Measurements from ENCODE around the gene NEUROD2.

The NEUROD2 gene

DNA sequence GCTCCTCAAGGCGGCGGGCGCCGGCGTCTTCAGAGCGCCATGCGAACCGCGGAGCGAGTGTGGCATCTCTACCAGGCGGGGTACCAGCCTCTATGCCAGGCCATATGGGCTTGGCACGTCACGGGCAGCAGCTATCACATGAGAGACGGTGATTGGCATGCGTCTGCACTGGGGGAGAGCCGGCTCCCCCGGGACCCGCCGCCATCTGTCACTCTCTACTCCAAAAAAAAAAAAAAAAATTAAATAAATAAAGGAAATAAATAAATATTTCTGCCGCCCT lies at the start of gene NEUROD2:
NEUROD2 (minus strand) TSS at position 70 of the 280 bp plus-strand sequence. CDS start 1,321 bp downstream, outside the sequence.
- H3K36me3 ChIP-seq (ENCODE audit: insufficient read depth, low read depth, low read length), result no peaks in the 10 kb centered on the region
- H3K9me3 ChIP-seq (ENCODE audit: insufficient read depth, low read depth, low read length), result no peaks in the 10 kb centered on the region
- H3K4me1 ChIP-seq (ENCODE audit: insufficient read depth, low read length), result peaks cover 10% of the 10 kb centered on the region; the same call in 1 of the 2 replicates
- peaks cover 100% of the 10 kb centered on the region for H3K27me3 ChIP-seq (ENCODE audit: insufficient read depth, low read length)
- H3K27ac ChIP-seq (ENCODE audit: low read length), result no peak within 1 kb of the TSS
- peak within 1 kb of the TSS; percentile 60; the same call in 1 of the 2 replicates for H3K4me3 ChIP-seq (ENCODE audit: low read length)
- H3K9ac ChIP-seq (ENCODE audit: low read depth, low read length), result no peak within 1 kb of the TSS

DNA sequence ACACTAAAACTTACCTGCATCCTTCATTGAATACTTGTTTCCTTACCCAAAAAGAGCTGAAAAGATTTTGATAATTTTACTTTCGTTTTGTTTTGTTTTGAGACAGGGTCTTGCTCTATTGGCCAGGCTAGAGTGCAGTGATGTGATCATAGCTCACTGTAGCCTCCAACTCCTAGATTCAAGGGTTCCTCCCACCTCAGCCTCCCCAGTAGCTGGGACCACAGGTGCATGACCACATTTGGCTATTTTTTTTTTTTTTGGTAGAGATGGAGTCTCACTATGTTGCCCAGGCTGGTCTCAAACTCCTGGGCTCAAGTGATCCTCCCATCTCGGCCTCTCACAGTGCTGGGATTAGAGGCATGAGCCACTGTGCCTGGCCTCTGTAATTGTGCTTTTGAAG lies 47.4 kb upstream of the NEUROD2 start:
- Histone ChIP-seq H3K27me3 (ENCODE audit: insufficient read depth, low read length) (no peaks in the 10 kb centered on the region), H3K4me3 (ENCODE audit: low read length) (no peak overlapping the region), H3K4me1 (ENCODE audit: insufficient read depth, low read length) (peaks cover 9% of the 10 kb centered on the region; the same call in 1 of the 2 replicates), H3K36me3 (ENCODE audit: insufficient read depth, low read depth, low read length) (peaks cover 23% of the 10 kb centered on the region; the same call in 1 of the 2 replicates), H3K27ac (ENCODE audit: low read length) (no peak overlapping the region), H3K9ac (ENCODE audit: low read depth, low read length) (no peak overlapping the region), H3K9me3 (ENCODE audit: insufficient read depth, low read depth, low read length) (no peaks in the 10 kb centered on the region)

DNA sequence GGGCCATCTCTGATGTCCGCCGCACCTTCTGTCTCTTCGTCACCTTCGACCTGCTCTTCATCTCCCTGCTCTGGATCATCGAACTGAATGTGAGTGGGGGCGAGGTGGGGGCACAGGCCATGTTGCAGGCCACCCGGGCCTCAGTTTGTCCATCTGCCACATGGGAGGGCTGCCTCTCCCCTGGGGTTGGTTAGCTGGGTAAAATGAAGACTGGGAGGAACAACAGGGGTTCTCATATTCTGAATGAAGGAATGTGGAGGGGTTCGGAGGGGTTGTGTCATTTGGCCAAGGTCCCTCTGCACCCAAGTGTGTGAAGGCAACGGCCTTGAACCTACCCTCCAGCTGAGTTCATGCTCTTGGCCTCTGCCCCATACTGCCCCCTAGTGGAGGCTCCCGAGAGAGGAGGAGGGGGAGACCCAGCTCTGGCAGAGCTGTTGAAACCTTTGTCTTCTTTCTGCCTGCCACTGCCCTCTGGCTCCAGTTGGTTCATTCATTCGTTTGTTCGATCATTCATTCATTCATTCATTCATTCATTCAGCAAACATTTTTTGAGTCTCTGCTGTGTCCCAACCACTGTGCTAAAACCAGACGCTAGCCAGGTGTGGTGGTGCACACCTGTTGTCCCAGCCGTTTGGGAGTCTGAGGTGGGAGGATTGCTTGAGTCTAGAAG lies 46.1 kb upstream of the NEUROD2 start:
- no peaks in the 10 kb centered on the region for H3K27me3 ChIP-seq (ENCODE audit: insufficient read depth, low read length)
- H3K9ac ChIP-seq (ENCODE audit: low read depth, low read length), result 0 out of 2 replicates have a peak overlapping the region, but pooled peaks have one; percentile 19
- no peak overlapping the region for H3K27ac ChIP-seq (ENCODE audit: low read length)
- H3K9me3 ChIP-seq (ENCODE audit: insufficient read depth, low read depth, low read length), result no peaks in the 10 kb centered on the region
- H3K4me1 ChIP-seq (ENCODE audit: insufficient read depth, low read length), result peaks cover 9% of the 10 kb centered on the region; the same call in 1 of the 2 replicates
- peaks cover 17% of the 10 kb centered on the region; the same call in 1 of the 2 replicates for H3K36me3 ChIP-seq (ENCODE audit: insufficient read depth, low read depth, low read length)
- H3K4me3 ChIP-seq (ENCODE audit: low read length), result no peak overlapping the region

DNA sequence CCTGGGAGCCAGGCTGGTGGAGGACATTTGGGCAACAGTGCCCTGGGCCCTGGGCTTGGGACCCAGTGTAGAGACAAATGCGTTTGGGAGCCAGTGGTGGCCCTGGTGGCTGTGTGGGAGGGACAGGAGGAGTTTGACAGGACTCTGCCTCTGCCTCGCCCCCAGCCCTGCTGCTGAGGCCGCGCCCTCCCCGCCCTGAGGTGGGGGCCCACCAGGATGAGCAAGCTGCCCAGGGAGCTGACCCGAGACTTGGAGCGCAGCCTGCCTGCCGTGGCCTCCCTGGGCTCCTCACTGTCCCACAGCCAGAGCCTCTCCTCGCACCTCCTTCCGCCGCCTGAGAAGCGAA lies 45.6 kb upstream of the NEUROD2 start:
- Histone ChIP-seq H3K9ac (ENCODE audit: low read depth, low read length) (peak overlapping the region; percentile 19; the same call in 1 of the 2 replicates), H3K27me3 (ENCODE audit: insufficient read depth, low read length) (no peaks in the 10 kb centered on the region), H3K4me1 (ENCODE audit: insufficient read depth, low read length) (peaks cover 9% of the 10 kb centered on the region; the same call in 1 of the 2 replicates), H3K36me3 (ENCODE audit: insufficient read depth, low read depth, low read length) (peaks cover 11% of the 10 kb centered on the region; the same call in 1 of the 2 replicates), H3K27ac (ENCODE audit: low read length) (peak overlapping the region; percentile 16), H3K9me3 (ENCODE audit: insufficient read depth, low read depth, low read length) (no peaks in the 10 kb centered on the region), H3K4me3 (ENCODE audit: low read length) (0 out of 2 replicates have a peak overlapping the region, but pooled peaks have one; percentile 17)

DNA sequence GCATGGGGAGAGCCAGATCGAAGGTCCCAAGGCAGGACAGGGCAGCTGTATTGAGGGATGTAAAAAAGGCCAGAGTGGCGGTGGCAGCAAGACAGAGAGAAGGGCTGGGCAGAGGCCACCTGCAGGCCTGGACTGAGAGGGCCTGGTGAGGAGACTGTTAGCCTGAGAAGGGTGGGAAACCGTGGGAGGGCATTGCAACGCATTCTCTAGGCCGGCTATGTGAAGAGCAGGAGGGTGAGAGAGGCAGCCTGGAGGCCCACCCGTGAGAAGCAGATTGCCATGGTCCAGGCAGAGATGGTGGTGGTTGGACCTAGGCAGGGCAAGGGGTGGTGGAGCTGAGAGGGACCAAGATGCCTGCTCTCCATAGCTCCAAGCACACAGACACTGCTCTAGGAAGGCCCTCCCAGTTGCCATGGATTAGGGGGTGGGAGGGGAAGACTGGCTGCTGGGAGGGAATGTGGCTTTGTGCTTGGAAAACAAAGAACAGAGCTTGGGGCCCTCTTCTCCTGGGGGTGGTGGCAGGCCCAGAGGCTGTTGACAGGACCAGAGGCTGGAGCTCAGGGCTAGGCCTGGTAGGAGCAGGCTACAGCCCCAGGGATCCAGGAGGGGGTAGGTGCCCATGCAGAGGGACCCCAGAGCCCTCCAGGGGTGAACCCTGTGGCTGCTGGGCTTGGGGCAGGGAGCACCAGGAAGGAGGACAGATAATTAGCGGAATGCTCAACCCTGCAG lies 45.0 kb upstream of the NEUROD2 start:
- peak overlapping the region; percentile 16 for H3K27ac ChIP-seq (ENCODE audit: low read length)
- H3K4me1 ChIP-seq (ENCODE audit: insufficient read depth, low read length), result peaks cover 9% of the 10 kb centered on the region; the same call in 1 of the 2 replicates
- peak overlapping the region; percentile 19; the same call in 1 of the 2 replicates for H3K9ac ChIP-seq (ENCODE audit: low read depth, low read length)
- peaks cover 9% of the 10 kb centered on the region; the same call in 1 of the 2 replicates for H3K36me3 ChIP-seq (ENCODE audit: insufficient read depth, low read depth, low read length)
- H3K9me3 ChIP-seq (ENCODE audit: insufficient read depth, low read depth, low read length), result no peaks in the 10 kb centered on the region
- H3K27me3 ChIP-seq (ENCODE audit: insufficient read depth, low read length), result no peaks in the 10 kb centered on the region
- 0 out of 2 replicates have a peak overlapping the region, but pooled peaks have one; percentile 17 for H3K4me3 ChIP-seq (ENCODE audit: low read length)

DNA sequence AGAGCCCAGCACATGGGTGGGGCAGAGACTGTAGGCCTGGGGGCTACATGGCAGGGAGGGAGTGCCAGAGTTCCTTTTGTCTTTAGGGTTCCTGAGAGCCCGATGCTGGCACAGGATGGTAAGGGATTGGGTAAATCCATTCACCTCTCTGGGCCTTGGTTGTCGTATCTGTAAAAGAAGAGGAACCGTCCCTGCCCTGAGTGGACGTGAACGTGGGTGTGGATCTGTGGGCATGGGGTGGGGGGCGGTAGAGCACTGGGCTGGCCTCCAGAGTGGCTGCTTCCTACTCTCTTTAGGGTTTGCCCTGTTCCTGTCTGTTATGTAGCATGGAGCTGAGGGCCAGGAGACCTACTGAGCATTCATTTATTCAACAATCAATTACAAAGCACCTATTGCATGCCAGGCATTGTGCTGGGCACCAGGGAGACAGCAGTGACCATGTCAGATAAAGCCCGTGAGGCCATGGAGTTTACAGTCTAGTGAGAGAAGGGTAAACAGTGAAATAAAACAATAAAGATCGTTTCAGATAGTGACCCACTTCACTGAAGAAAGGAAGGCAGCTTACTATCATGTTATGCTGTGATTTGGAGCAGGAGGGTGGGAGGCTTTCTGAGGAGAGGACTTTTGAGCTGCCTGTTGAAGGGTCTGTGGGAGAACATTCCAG lies 44.3 kb upstream of the NEUROD2 start:
- no peak overlapping the region for H3K4me3 ChIP-seq (ENCODE audit: low read length)
- H3K9ac ChIP-seq (ENCODE audit: low read depth, low read length), result peak overlapping the region; percentile 19; the same call in 1 of the 2 replicates
- H3K36me3 ChIP-seq (ENCODE audit: insufficient read depth, low read depth, low read length), result peaks cover 9% of the 10 kb centered on the region; the same call in 1 of the 2 replicates
- H3K4me1 ChIP-seq (ENCODE audit: insufficient read depth, low read length), result peaks cover 9% of the 10 kb centered on the region; the same call in 1 of the 2 replicates
- H3K27ac ChIP-seq (ENCODE audit: low read length), result peak overlapping the region; percentile 16
- H3K27me3 ChIP-seq (ENCODE audit: insufficient read depth, low read length), result no peaks in the 10 kb centered on the region
- no peaks in the 10 kb centered on the region for H3K9me3 ChIP-seq (ENCODE audit: insufficient read depth, low read depth, low read length)

DNA sequence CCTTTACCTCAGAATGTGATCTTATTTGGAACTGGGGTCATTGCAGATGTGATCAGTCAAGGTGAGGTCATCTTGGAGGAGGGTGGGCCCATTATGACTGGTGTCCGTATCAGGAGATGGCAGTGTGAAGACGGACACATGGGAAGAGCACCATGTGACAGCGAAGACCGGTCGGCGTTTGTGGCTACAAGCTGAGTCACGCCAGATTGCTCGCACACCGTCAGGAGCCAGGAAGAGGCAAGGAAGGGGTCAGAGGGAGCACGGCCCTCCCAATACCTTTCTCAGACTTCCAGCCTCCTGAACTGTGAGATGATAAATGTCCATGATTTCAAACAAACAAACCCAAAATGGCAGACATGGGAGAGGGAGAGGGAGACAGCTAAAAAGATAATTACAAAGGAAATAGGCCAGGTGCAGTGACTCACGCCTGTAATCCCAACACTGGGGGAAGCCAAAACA lies 42.4 kb upstream of the NEUROD2 start:
- Histone ChIP-seq H3K27me3 (ENCODE audit: insufficient read depth, low read length) (no peaks in the 10 kb centered on the region), H3K4me1 (ENCODE audit: insufficient read depth, low read length) (peaks cover 14% of the 10 kb centered on the region; the same call in 1 of the 2 replicates), H3K9me3 (ENCODE audit: insufficient read depth, low read depth, low read length) (no peaks in the 10 kb centered on the region), H3K36me3 (ENCODE audit: insufficient read depth, low read depth, low read length) (peaks cover 5% of the 10 kb centered on the region; the same call in 1 of the 2 replicates), H3K9ac (ENCODE audit: low read depth, low read length) (no peak overlapping the region), H3K4me3 (ENCODE audit: low read length) (no peak overlapping the region), H3K27ac (ENCODE audit: low read length) (no peak overlapping the region)

DNA sequence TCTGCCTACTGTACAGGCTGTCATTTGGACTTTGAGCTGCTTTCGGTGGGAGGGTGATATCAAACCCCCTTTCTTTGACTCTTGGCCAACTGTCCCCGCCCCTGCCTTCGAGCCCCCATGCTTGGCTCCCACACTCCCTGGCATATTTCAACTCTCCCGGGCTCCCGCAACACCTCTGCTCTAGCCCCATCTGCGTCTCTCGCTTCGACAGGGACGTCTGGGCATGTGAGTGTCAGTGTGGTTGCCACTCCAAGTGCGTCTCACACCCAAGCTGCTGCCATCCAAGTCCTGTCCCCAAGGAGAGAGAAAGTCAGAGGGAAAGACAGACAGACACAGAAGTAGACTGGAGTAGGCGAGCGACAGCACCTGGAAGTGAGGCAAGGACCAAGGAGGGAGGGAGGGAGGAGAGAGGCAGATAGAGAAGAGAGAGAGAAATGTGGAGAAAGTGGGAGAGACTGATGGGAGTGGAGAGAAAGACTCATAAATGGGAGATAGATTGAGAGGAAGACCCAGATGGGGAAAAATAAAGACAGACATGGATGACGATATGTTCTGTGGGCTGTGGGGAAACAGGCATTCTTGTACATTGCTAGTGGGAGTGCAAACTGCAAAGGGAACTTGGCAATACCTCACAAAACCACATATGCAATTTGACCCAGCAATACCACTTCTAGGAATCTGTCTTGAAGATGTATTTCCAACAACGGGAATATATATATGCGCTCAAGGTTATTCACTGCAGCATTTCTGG lies 41.1 kb upstream of the NEUROD2 start:
- no peak overlapping the region for H3K9ac ChIP-seq (ENCODE audit: low read depth, low read length)
- H3K36me3 ChIP-seq (ENCODE audit: insufficient read depth, low read depth, low read length), result no peaks in the 10 kb centered on the region
- no peaks in the 10 kb centered on the region for H3K27me3 ChIP-seq (ENCODE audit: insufficient read depth, low read length)
- no peak overlapping the region for H3K27ac ChIP-seq (ENCODE audit: low read length)
- no peaks in the 10 kb centered on the region for H3K9me3 ChIP-seq (ENCODE audit: insufficient read depth, low read depth, low read length)
- H3K4me3 ChIP-seq (ENCODE audit: low read length), result no peak overlapping the region
- H3K4me1 ChIP-seq (ENCODE audit: insufficient read depth, low read length), result peaks cover 17% of the 10 kb centered on the region; the same call in 1 of the 2 replicates

DNA sequence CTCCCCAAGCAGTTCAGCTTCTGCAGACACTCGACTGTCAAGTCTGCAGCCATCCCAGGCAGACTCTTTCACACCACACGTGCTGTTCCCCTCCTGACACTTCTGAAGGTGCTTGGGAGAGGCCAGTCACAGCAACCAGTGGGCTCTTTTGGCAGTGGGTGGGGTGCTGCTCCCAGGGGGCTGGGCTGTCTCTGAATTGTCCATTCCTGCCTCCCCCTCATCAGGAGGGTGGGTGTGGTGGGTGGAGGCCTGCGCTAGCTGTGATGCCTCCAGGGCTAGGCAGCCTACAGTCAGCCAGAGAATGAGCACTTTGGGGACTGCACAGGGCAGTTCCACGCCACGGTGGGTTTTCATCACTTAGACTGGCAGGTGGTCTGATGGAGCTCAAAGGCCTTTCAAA lies 39.5 kb upstream of the NEUROD2 start:
- H3K36me3 ChIP-seq (ENCODE audit: insufficient read depth, low read depth, low read length), result no peaks in the 10 kb centered on the region
- H3K27ac ChIP-seq (ENCODE audit: low read length), result no peak overlapping the region
- H3K9me3 ChIP-seq (ENCODE audit: insufficient read depth, low read depth, low read length), result no peaks in the 10 kb centered on the region
- H3K9ac ChIP-seq (ENCODE audit: low read depth, low read length), result no peak overlapping the region
- H3K4me3 ChIP-seq (ENCODE audit: low read length), result no peak overlapping the region
- no peaks in the 10 kb centered on the region for H3K27me3 ChIP-seq (ENCODE audit: insufficient read depth, low read length)
- peaks cover 9% of the 10 kb centered on the region; the same call in 1 of the 2 replicates for H3K4me1 ChIP-seq (ENCODE audit: insufficient read depth, low read length)

DNA sequence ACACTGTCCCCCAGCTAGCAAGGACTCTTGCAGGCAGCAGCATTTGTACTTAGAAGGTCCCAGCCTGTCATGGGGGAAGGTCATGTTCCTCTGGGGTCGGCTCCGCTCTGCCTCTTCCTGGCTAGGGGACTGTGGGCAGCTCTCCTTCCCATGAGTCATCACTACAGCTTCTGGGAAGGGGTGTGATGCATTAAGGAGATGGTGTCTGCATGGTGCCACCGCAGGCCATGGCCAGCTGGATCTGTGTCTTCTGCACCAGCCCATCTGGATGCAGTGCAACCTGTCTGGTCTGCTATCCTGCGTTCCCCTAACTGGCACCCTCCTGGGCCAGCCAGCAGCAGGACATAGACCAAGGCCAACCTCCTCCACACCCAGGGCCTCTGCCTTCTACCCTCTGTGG lies 35.6 kb upstream of the NEUROD2 start:
- Histone ChIP-seq H3K9me3 (ENCODE audit: insufficient read depth, low read depth, low read length) (no peaks in the 10 kb centered on the region), H3K27ac (ENCODE audit: low read length) (no peak overlapping the region), H3K27me3 (ENCODE audit: insufficient read depth, low read length) (no peaks in the 10 kb centered on the region), H3K9ac (ENCODE audit: low read depth, low read length) (no peak overlapping the region), H3K4me1 (ENCODE audit: insufficient read depth, low read length) (peaks cover 20% of the 10 kb centered on the region; the same call in 1 of the 2 replicates), H3K36me3 (ENCODE audit: insufficient read depth, low read depth, low read length) (no peaks in the 10 kb centered on the region), H3K4me3 (ENCODE audit: low read length) (no peak overlapping the region)
